Esophagus squamous epithelium (tissue), 4 donors: ENCODE measurements around the gene PTGES.

Experiments used
- POLR2A ChIP-seq, 4 donors: fragments of 450-650 bp; IDR thresholded peaks; one replicate each; pipeline ENCODE4 v1.6.1; 2017; ENCODE audit warnings: antibody characterized with exemption in 4 of 4, mild to moderate bottlenecking in 4 of 4, moderate library complexity in 3 of 4
- TF ChIP-seq, protein P1 (sequence below), 6 experiments: fragments of 450-650 bp in 4 of 6; fragments of 200-600 bp in 2 of 6; sonication (generic) in 2 of 6; IDR thresholded peaks; one replicate each; pipeline ENCODE4 v1.5.1; 2016 to 2019; ENCODE audit warnings: antibody characterized with exemption in 6 of 6, mild to moderate bottlenecking in 4 of 6, moderate library complexity in 4 of 6

DNA sequence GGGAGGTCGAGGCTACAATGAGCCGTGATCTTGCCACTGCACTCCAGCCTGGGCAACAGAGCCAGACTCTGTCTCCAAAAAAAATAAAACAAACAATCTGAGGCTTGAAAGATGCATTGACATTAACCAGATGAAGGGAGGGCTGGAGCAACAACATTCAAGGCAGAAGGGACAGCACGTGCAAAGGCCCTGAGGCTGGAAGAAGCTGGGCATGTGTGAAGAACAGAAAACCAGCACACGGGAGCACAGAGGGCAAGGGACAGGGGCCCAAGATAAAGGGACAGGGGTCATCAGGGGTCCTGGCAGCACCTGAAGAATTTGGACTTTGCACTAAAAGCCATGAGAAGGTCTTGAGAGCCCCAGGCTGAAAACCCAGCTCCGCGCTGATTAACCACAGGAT lies 3.3 kb downstream of the PTGES start:
- TF ChIP-seq, protein P1, sequence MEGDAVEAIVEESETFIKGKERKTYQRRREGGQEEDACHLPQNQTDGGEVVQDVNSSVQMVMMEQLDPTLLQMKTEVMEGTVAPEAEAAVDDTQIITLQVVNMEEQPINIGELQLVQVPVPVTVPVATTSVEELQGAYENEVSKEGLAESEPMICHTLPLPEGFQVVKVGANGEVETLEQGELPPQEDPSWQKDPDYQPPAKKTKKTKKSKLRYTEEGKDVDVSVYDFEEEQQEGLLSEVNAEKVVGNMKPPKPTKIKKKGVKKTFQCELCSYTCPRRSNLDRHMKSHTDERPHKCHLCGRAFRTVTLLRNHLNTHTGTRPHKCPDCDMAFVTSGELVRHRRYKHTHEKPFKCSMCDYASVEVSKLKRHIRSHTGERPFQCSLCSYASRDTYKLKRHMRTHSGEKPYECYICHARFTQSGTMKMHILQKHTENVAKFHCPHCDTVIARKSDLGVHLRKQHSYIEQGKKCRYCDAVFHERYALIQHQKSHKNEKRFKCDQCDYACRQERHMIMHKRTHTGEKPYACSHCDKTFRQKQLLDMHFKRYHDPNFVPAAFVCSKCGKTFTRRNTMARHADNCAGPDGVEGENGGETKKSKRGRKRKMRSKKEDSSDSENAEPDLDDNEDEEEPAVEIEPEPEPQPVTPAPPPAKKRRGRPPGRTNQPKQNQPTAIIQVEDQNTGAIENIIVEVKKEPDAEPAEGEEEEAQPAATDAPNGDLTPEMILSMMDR (IDR thresholded peaks at IDR 0.05): no peak
- TF ChIP-seq POLR2A (IDR thresholded peaks at IDR 0.05): no peak
